SK-N-SH (cell line): Measurements from ENCODE around the gene NAXE. TPM values are rescaled to one million over a fixed set of nuclear protein-coding genes. Genes with fewer than 3 reads are reported as not detected.

Experiments
- CTCF ChIA-PET: fragments of 300-600, 350-600 bp; formaldehyde crosslinking; extraction: SDS; loops from one replicate; lab custom pipeline; 2021; lab: Yijun Ruan, JAX
- POLR2A ChIA-PET: fragments of 350-600 bp; sonication (Branson Sonifier 250); formaldehyde crosslinking; extraction: SDS; loops from one replicate; lab custom pipeline; 2020; ENCODE audit warnings: antibody characterized with exemption, inconsistent platforms; lab: Yijun Ruan, JAX
- DNase-seq: peaks from one replicate; pipeline ENCODE4 v3.0.0; 2012
- H2AFZ ChIP-seq: fragments of 200-600 bp; sonication (generic); 2 replicates; pipeline ENCODE4 v1.8.1; 2016; ENCODE audit warnings: antibody characterized with exemption, mild to moderate bottlenecking, low read depth
- H3F3A ChIP-seq: fragments of 200-600 bp; sonication (generic); replicated peaks from 2 replicates; pipeline ENCODE3; 2016; ENCODE audit warnings: antibody characterized with exemption, mild to moderate bottlenecking; ENCODE audit not compliant: insufficient read depth
- H3K27ac ChIP-seq, 2 experiments: fragments of 200-500 bp in 1 of 2; fragments of 200-600 bp in 1 of 2; sonication (Bioruptor generic) in 1 of 2; sonication (generic), shearing (Covaris generic) in 1 of 2; 2 replicates each; pipeline versions ENCODE4 v1.5.1 to v1.6.1; 2014 to 2016; ENCODE audit warnings: low read depth in 2 of 2, inconsistent platforms in 1 of 2, low read length in 1 of 2, mild to moderate bottlenecking in 1 of 2, mixed read lengths in 1 of 2
- H3K27me3 ChIP-seq: fragments of 200-600 bp; sonication (generic), shearing (Covaris generic); 2 replicates; pipeline ENCODE4 v1.6.1; 2016; ENCODE audit warnings: mixed run types; ENCODE audit not compliant: insufficient read depth
- H3K36me3 ChIP-seq, 2 experiments: fragments of 200-500 bp in 1 of 2; fragments of 200-600 bp in 1 of 2; sonication (Bioruptor generic) in 1 of 2; sonication (generic) in 1 of 2; replicated peaks in 1 of 2; 2 replicates each; pipeline versions ENCODE3 to v1.5.1; 2014 to 2016; ENCODE audit warnings: low read length in 1 of 2, mild to moderate bottlenecking in 1 of 2; ENCODE audit not compliant: insufficient read depth in 2 of 2, control insufficient read depth in 1 of 2
- H3K4me1 ChIP-seq, 2 experiments: fragments of 200-500 bp in 1 of 2; fragments of 200-600 bp in 1 of 2; sonication (Bioruptor generic) in 1 of 2; sonication (generic), shearing (Covaris generic) in 1 of 2; 2 replicates each; pipeline versions ENCODE4 v1.5.1 to v1.6.1; 2014 to 2016; ENCODE audit warnings: low read depth in 1 of 2, low read length in 1 of 2, mixed run types in 1 of 2; ENCODE audit not compliant: insufficient read depth in 2 of 2, control insufficient read depth in 1 of 2
- H3K4me2 ChIP-seq: fragments of 200-600 bp; sonication (generic), shearing (Covaris generic); 2 replicates; pipeline ENCODE4 v1.6.1; 2017; ENCODE audit warnings: mixed run types
- H3K4me3 ChIP-seq, 2 experiments: fragments of 200-500 bp in 1 of 2; fragments of 200-600 bp in 1 of 2; sonication (Bioruptor generic) in 1 of 2; sonication (generic), shearing (Covaris generic) in 1 of 2; 2 replicates each; pipeline versions ENCODE4 v1.5.1 to v1.8.1; 2014 to 2016; ENCODE audit warnings: low read depth in 2 of 2, inconsistent platforms in 1 of 2, low read length in 1 of 2, mild to moderate bottlenecking in 1 of 2, mixed read lengths in 1 of 2, moderate library complexity in 1 of 2
- H3K79me2 ChIP-seq: fragments of 200-600 bp; sonication (generic); 2 replicates; pipeline ENCODE4 v1.8.1; 2017; ENCODE audit warnings: mild to moderate bottlenecking; ENCODE audit not compliant: insufficient read depth
- H3K9ac ChIP-seq: fragments of 200-600 bp; sonication (generic); 2 replicates; pipeline ENCODE4 v1.6.1; 2017; ENCODE audit warnings: mixed run types
- H3K9me2 ChIP-seq: fragments of 200-600 bp; sonication (generic); 2 replicates; pipeline ENCODE4 v1.6.1; 2017; ENCODE audit warnings: mixed run types
- H3K9me3 ChIP-seq: fragments of 200-600 bp; sonication (generic); 2 replicates; pipeline ENCODE4 v1.6.1; 2017; ENCODE audit warnings: mixed run types, mild to moderate bottlenecking, moderate library complexity
- H4K20me1 ChIP-seq: fragments of 200-600 bp; sonication (generic); 2 replicates; pipeline ENCODE4 v1.6.1; 2017; ENCODE audit warnings: mild to moderate bottlenecking, mixed run types; ENCODE audit not compliant: insufficient read depth
- CHD2 ChIP-seq: fragments of 150-350 bp; IDR thresholded peaks from 2 replicates; pipeline ENCODE4 v1.6.1; 2018; ENCODE audit warnings: low read length; ENCODE audit not compliant: partially characterized antibody
- ELF1 ChIP-seq: IDR thresholded peaks from 2 replicates; pipeline ENCODE4 v1.4.0; 2012
- EZH2phosphoT487 ChIP-seq: fragments of 200-600 bp; sonication (generic); IDR thresholded peaks from 2 replicates; pipeline ENCODE4 v1.6.1; 2017; ENCODE audit warnings: low read depth, mixed run types, mild to moderate bottlenecking, antibody characterized with exemption, moderate library complexity, borderline replicate concordance
- FOXJ3 ChIP-seq: sonication (generic); formaldehyde crosslinking; IDR thresholded peaks from 2 replicates; pipeline ENCODE4 v1.5.1; 2020; ENCODE audit warnings: mild to moderate bottlenecking, missing genetic modification reagents
- FOXM1 ChIP-seq: IDR thresholded peaks from 2 replicates; pipeline ENCODE4 v1.4.0; 2012; ENCODE audit warnings: low read depth, mild to moderate bottlenecking
- GABPA ChIP-seq: IDR thresholded peaks from 2 replicates; pipeline ENCODE4 v1.4.0; 2012; ENCODE audit warnings: low read depth, mild to moderate bottlenecking
- GATA2 ChIP-seq: sonication (generic); formaldehyde crosslinking; IDR thresholded peaks from 2 replicates; pipeline ENCODE4 v1.5.0; 2020; ENCODE audit warnings: mild to moderate bottlenecking, missing genetic modification reagents
- JUND ChIP-seq: IDR thresholded peaks from 2 replicates; pipeline ENCODE4 v1.4.0; 2012
- MAX ChIP-seq: IDR thresholded peaks from 2 replicates; pipeline ENCODE4 v1.4.0; 2012; ENCODE audit warnings: low read depth
- MEF2A ChIP-seq: IDR thresholded peaks from 2 replicates; pipeline ENCODE4 v1.4.0; 2012; ENCODE audit warnings: low read depth, borderline replicate concordance
- MXI1 ChIP-seq: IDR thresholded peaks from 2 replicates; pipeline ENCODE4 v1.6.1; 2012; ENCODE audit warnings: mild to moderate bottlenecking, low read depth, low read length, improper control_type of control experiment
- RCOR1 ChIP-seq: fragments of 150-350 bp; IDR thresholded peaks from 2 replicates; pipeline ENCODE4 v1.6.1; 2017; ENCODE audit warnings: antibody characterized with exemption, low read length
- RFX5 ChIP-seq: IDR thresholded peaks from 2 replicates; pipeline ENCODE4 v1.6.1; 2012; ENCODE audit warnings: mild to moderate bottlenecking, improper control_type of control experiment, low read length
- SMC3 ChIP-seq: IDR thresholded peaks from 2 replicates; pipeline ENCODE4 v1.6.1; 2012; ENCODE audit warnings: low read depth, low read length, improper control_type of control experiment
- TCF12 ChIP-seq: IDR thresholded peaks from 2 replicates; pipeline ENCODE4 v1.4.0; 2012
- USF2 ChIP-seq: fragments of 150-350 bp; IDR thresholded peaks from 2 replicates; pipeline ENCODE4 v1.6.1; 2017; ENCODE audit warnings: antibody characterized with exemption, low read length, low read depth, borderline replicate concordance
- YY1 ChIP-seq: IDR thresholded peaks from 2 replicates; pipeline ENCODE4 v1.4.0; 2012; ENCODE audit warnings: low read depth, mild to moderate bottlenecking
- WGBS: methylation state at CpG from one replicate; pipeline ENCODE4 v1.1.6; 2017; ENCODE audit warnings: low lambda C conversion rate; 5-methylcytosine and 5-hydroxymethylcytosine counted together
- polyA plus RNA-seq, 3 experiments: library from polyadenylated mRNA; depleted of rRNA; stranded (reverse); fragments of >200 nt; gene quantifications; 2 replicates each; pipeline ENCODE4 v1.2.3, GENCODE V29; 2012
- TF ChIP-seq, protein P1 (sequence below): IDR thresholded peaks from 2 replicates; pipeline ENCODE4 v1.4.0; 2012; ENCODE audit warnings: low read depth, borderline replicate concordance
- TF ChIP-seq, protein P2 (sequence below): fragments of 200-600 bp; sonication (generic); IDR thresholded peaks from 2 replicates; pipeline ENCODE4 v1.6.1; 2017; ENCODE audit warnings: antibody characterized with exemption, mild to moderate bottlenecking, moderate library complexity

NAXE gene
- polyA plus RNA-seq, 1 of the 3 experiments (the other 2 are of a cell fraction), result 98.4 TPM

GRCh38 chr1:156549831-156550230 lies 41.7 kb upstream of the NAXE start:
- no peaks in the 10 kb centered on the region for H3K4me1 ChIP-seq
- no peaks in the 10 kb centered on the region for H3F3A ChIP-seq
- H3K9me3 ChIP-seq, result no peaks in the 10 kb centered on the region
- no peak overlapping the region for H3K27ac ChIP-seq
- ChIA-PET POLR2A (interaction anchor here (0.7 kb wide), 1 partner anchor 22 kb away, joined by 3 read pairs; no protein-coding TSS in a partner anchor), CTCF (interaction anchor here (0.9 to 1.5 kb wide), 4 partner anchors 16 to 69 kb away, joined by 4 to 5 read pairs (median 4); no protein-coding TSS in a partner anchor)
- no peak for TF ChIP-seq MXI1
- TF ChIP-seq FOXJ3 (CRISPR knock-in tag), result no peak
- no peak for TF ChIP-seq GATA2 (CRISPR knock-in tag)
- H3K36me3 ChIP-seq, result peaks cover 11 to 20% of the 10 kb centered on the region in 2 experiments
- 100% methylated on average over 1 of the region's 1 CpG for WGBS
- no peak overlapping the region for H3K4me2 ChIP-seq
- H2AFZ ChIP-seq, result no peak overlapping the region
- DNase-seq, result no peak
- no peak overlapping the region for H3K4me3 ChIP-seq
- no peak overlapping the region for H3K9ac ChIP-seq
- no peaks in the 10 kb centered on the region for H4K20me1 ChIP-seq
- H3K9me2 ChIP-seq, result no peaks in the 10 kb centered on the region
- H3K79me2 ChIP-seq, result no peaks in the 10 kb centered on the region
- H3K27me3 ChIP-seq, result no peaks in the 10 kb centered on the region

GRCh38 chr1:156550346-156550745 lies 41.2 kb upstream of the NAXE start:
- H2AFZ ChIP-seq, result no peak overlapping the region
- peaks cover 11 to 20% of the 10 kb centered on the region in 2 experiments for H3K36me3 ChIP-seq
- H3K9me3 ChIP-seq, result no peaks in the 10 kb centered on the region
- no peaks in the 10 kb centered on the region for H3K27me3 ChIP-seq
- ChIA-PET CTCF (interaction anchor here (0.9 to 1.5 kb wide), 2 partner anchors 16 to 18 kb away, joined by 4 read pairs; no protein-coding TSS in a partner anchor), POLR2A (no interaction called here)
- H3K9ac ChIP-seq, result no peak overlapping the region
- H3K4me3 ChIP-seq, result no peak overlapping the region
- H3K27ac ChIP-seq, result no peak overlapping the region
- no peak for TF ChIP-seq EZH2phosphoT487
- no peak for TF ChIP-seq TCF12
- TF ChIP-seq RCOR1, result no peak
- TF ChIP-seq, protein P1, sequence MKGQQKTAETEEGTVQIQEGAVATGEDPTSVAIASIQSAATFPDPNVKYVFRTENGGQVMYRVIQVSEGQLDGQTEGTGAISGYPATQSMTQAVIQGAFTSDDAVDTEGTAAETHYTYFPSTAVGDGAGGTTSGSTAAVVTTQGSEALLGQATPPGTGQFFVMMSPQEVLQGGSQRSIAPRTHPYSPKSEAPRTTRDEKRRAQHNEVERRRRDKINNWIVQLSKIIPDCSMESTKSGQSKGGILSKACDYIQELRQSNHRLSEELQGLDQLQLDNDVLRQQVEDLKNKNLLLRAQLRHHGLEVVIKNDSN, result no peak
- no peak for TF ChIP-seq USF2
- TF ChIP-seq JUND, result no peak
- TF ChIP-seq YY1, result no peak
- no peak for TF ChIP-seq MAX
- TF ChIP-seq SMC3, result no peak
- TF ChIP-seq RFX5, result no peak
- TF ChIP-seq ELF1, result no peak
- TF ChIP-seq MXI1, result no peak
- no peak for TF ChIP-seq MEF2A
- TF ChIP-seq CHD2, result no peak
- no peak for TF ChIP-seq FOXJ3 (CRISPR knock-in tag)
- TF ChIP-seq, protein P2, sequence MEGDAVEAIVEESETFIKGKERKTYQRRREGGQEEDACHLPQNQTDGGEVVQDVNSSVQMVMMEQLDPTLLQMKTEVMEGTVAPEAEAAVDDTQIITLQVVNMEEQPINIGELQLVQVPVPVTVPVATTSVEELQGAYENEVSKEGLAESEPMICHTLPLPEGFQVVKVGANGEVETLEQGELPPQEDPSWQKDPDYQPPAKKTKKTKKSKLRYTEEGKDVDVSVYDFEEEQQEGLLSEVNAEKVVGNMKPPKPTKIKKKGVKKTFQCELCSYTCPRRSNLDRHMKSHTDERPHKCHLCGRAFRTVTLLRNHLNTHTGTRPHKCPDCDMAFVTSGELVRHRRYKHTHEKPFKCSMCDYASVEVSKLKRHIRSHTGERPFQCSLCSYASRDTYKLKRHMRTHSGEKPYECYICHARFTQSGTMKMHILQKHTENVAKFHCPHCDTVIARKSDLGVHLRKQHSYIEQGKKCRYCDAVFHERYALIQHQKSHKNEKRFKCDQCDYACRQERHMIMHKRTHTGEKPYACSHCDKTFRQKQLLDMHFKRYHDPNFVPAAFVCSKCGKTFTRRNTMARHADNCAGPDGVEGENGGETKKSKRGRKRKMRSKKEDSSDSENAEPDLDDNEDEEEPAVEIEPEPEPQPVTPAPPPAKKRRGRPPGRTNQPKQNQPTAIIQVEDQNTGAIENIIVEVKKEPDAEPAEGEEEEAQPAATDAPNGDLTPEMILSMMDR, result no peak
- TF ChIP-seq FOXM1, result no peak
- TF ChIP-seq GATA2 (CRISPR knock-in tag), result no peak
- TF ChIP-seq GABPA, result no peak
- DNase-seq, result no peak
- WGBS, result 84% methylated on average over 4 of the region's 5 CpGs
- H3K9me2 ChIP-seq, result no peaks in the 10 kb centered on the region
- no peak overlapping the region for H3K4me2 ChIP-seq
- no peaks in the 10 kb centered on the region for H4K20me1 ChIP-seq
- no peaks in the 10 kb centered on the region for H3K4me1 ChIP-seq
- H3F3A ChIP-seq, result no peaks in the 10 kb centered on the region
- H3K79me2 ChIP-seq, result no peaks in the 10 kb centered on the region
